DOHH2 (cell line): ENCODE measurements around the gene SSPN.

Experiments used
- EZH2phosphoT487 ChIP-seq: fragments of 200-600 bp; sonication (generic); IDR thresholded peaks from 2 replicates; pipeline ENCODE4 v1.6.1; 2017; ENCODE audit warnings: borderline replicate concordance, mild to moderate bottlenecking, antibody characterized with exemption, low read length, moderate library complexity, mixed read lengths
- TF ChIP-seq, protein P1 (sequence below): fragments of 200-600 bp; sonication (generic); IDR thresholded peaks from one replicate; pipeline ENCODE4 v1.5.1; 2014; ENCODE audit warnings: antibody characterized with exemption, mild to moderate bottlenecking, low read depth, low read length; ENCODE audit not compliant: poor library complexity, severe bottlenecking

DNA sequence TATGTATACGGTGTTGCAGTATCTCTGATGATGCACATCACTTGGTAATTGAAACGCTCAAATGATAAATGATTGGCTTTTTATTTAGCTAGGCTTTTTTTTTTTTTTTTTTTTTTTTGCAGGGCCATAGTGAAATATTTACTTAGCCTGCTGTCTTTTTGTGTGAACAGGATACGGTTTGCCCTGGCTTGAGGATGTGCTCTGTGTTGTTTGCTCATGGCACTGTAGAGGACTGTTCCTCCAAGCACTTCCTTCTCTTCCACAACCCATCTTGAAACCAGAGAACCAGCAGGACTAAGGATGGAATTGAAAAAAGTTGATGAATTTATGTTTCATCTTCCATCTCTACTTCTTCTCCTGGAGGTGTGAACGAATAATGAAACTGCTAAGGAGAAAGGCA, 15.5 kb upstream of the SSPN start:
- TF ChIP-seq, protein P1, sequence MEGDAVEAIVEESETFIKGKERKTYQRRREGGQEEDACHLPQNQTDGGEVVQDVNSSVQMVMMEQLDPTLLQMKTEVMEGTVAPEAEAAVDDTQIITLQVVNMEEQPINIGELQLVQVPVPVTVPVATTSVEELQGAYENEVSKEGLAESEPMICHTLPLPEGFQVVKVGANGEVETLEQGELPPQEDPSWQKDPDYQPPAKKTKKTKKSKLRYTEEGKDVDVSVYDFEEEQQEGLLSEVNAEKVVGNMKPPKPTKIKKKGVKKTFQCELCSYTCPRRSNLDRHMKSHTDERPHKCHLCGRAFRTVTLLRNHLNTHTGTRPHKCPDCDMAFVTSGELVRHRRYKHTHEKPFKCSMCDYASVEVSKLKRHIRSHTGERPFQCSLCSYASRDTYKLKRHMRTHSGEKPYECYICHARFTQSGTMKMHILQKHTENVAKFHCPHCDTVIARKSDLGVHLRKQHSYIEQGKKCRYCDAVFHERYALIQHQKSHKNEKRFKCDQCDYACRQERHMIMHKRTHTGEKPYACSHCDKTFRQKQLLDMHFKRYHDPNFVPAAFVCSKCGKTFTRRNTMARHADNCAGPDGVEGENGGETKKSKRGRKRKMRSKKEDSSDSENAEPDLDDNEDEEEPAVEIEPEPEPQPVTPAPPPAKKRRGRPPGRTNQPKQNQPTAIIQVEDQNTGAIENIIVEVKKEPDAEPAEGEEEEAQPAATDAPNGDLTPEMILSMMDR, result no peak
- no peak for TF ChIP-seq EZH2phosphoT487
